Left colon (tissue), 2 donors: Measurements from ENCODE around the gene TCF4. TPM values are rescaled to one million over a fixed set of nuclear protein-coding genes. Genes with fewer than 3 reads are reported as not detected.

Experiments
- ATAC-seq: fragments of 200-7000 bp; cut with Tn5 transposase; one replicate; pipeline ENCODE4 v1.9.1; 2020; ENCODE audit warnings: mild to moderate bottlenecking, moderate library complexity
- DNase-seq, 2 donors: peaks; one replicate each; pipeline ENCODE4 v3.0.0-alpha.2; 2020
- intact Hi-C, 2 donors: fragments of 100-400 bp; cut with DNase I in 1 of 2; cut with micrococcal nuclease in 1 of 2; formaldehyde crosslinking; loops; one replicate each; pipeline versions ENCODE4 v1.11.2 to v1.14.0; 2022; cut with DNase I, micrococcal nuclease
- total RNA-seq, 2 donors: library from RNA; stranded (reverse); fragmentation: NEBNext Ultra II Directional; extraction: Animal tissue kit (Norgen Biotek cat#: 25700); gene quantifications; one replicate each; pipeline ENCODE4 v1.2.1, GENCODE V29; 2021
- donor health status: DM: no; HTN: no; CAD: no.
- donor health status: DM: yes; HTN: yes; CAD: no.

The TCF4 gene
- total RNA-seq, 2 donors from 2014 or later: 12.3 to 30.4 TPM

DNA sequence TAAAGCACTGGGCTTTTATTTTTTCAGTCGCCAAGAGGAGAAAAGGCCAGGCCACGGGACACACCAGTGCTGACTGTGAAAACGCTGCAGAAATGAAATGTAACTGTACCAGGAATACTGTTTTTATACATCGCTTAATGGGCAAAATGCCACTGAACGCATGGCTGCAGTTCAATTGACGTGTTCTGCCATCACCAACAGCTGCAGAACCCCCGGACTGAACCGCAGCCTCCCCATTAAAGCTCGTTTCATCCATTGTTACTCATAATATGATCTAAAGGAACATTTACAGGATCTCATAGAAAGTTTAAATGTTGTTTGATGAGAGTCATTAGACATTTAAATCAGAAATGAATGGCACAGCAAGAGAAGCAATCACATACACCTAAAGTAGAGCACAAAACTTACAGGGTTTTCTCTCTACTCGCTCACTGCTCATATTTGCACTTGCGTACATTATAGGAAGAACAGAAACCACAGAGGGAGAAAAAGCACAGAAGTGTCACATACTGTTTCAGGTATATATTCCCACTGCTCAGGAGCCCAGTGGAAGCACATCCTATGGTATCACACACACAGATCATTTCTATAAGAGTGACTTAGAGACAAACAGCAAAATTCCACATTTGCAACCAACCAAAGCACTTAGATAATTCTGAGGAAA is 35.3 kb downstream of the TCF4 start:
- DNase-seq (no peak), ATAC-seq (no peak)
- intact Hi-C loops: no loop called here

DNA sequence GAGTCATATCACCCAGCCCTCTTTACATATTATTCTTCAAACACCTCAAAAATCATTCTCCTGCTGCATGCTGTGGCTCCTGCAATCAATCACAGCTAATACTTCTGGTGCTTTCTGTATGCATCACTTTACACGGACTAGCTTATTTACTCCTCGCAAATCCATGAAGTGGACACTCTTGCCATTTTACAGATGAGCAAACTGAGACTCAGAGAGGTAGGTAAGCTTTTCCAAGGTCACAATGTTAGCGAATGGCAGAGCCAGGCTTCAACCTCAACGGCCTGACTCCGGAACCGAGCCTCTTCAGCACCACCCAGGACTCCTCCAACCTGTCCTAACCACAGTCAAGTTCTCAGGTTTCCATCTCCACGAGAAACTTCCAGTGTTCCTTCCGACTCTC is 36.8 kb downstream of the TCF4 start:
- no peak for DNase-seq
- no peak for ATAC-seq
- intact Hi-C loops: no loop called here

DNA sequence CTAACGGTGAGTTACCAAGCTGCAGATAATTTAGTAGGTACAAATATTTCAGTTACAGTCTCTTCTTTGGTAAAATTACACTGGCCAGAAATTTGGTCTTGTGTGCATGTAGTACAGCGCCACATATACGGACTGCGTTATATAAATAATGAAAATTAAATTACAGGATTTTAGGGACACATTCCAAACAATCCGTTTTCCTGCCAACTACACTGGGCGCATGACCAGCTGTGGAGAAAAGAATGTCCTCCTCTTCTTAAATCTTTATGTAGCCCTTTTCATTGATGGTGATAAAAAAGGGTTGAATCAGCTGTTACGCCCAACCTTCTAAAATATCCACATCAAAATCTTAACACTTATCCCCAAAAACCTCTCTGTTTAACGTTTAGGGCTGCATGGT is 37.5 kb downstream of the TCF4 start:
- intact Hi-C loops: no loop called here
- DNase-seq (no peak), ATAC-seq (no peak)

DNA sequence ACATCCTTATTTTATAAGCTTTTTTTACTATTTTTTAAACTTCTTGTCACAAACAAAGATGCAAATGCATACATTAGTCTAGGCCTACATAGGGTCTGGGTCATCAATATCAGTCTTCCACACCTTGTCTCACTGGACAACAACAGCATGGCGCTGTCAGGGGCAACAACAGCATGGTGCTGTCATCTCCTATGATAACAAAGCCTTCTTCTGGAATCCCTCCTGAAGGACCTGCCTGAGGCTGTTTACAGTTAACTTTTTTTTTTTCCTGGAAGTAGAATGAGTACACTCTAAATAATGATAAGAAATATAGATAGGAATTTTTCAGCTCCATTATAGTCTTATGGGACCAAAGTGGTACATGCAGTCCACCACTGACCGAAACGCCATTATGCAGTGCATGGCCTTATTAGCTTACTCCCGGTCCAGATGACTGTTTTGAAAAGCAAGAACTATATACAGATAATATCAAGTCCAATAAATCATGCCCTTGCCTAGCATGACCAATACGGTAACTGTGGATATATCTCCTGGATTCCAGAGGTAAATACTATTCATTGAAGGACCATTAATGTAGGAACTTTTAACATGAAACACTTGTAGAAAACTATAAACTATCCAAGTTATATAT is 38.4 kb downstream of the TCF4 start:
- DNase-seq (no peak), ATAC-seq (no peak)
- intact Hi-C loops: no loop called here

DNA sequence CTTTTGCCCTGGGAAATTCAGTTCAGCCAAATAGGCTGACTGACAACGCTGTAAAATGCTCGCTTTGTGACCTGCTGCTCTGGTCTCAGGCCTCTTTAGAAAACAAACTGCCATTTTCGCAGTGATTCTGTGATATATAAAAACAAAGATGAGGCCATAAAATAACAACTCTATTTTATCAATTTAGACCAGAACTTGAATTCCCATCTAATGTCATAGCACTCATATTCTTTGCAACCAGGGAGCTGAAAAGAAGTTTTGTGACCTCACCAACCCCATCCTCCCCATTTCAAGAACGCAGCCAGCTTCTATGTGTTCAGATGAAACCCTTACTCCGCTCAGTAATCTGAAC is 40.3 kb downstream of the TCF4 start:
- ATAC-seq (no peak), DNase-seq (no peak)
- intact Hi-C loops: no loop called here

DNA sequence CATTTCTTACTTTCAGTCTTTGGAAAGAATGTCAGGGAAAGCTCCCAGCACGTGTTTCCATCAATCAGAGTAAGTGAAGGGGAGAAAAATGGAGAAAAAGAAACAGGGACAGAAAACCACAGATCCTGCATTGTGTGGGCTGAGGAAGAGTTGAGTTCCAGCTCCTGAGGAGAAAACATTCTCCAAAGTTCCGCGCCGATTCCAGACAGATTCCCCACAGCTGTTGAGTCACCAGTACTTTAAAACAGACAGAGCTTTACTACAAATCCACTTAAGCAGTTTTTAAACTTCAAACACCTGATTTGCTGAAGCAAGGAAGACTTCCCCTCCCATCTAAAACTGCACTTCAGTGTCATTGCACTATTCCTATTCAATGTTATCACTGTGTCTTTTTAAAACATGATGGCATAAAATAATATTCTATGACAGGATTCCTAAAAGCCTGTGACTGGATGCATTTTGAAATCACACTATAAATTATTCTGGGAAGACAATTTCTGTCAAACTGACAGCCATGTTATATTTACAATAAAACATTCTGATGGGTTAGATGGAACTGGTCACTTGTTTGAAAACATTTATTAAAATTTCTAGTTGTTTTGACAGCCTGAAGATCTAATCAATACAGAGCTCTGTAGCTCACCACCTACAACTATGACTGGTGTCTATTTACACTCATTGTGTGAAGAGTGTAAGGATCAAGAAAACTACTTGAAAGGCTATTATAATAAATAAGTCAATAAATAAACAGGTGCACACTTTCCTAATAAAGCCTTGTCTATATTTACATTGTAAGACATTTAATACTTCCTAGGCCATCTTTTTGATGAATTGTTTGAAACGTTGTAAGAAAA is 40.9 kb downstream of the TCF4 start:
- ATAC-seq (no peak), DNase-seq (no peak)
- intact Hi-C loops: no loop called here

DNA sequence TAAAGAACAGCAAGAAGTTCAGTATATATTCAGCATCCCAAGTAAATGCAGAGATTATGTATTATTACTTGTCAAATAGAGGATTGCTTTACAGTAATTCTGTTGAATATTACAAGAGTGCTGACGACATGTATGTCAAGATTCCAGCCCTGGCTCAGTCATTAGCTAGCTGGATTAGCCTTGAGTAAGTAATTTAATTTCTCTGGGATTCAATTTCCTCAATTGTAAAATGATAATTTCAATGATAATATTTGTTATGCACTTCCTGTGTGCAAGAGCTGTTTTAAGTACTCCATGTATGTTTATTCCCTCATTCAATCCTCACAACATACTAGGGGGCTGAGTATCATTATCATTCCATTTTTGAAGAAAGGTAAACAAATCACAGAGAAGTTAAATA is 44.0 kb downstream of the TCF4 start:
- ATAC-seq (no peak), DNase-seq (no peak)
- intact Hi-C loops: no loop called here

DNA sequence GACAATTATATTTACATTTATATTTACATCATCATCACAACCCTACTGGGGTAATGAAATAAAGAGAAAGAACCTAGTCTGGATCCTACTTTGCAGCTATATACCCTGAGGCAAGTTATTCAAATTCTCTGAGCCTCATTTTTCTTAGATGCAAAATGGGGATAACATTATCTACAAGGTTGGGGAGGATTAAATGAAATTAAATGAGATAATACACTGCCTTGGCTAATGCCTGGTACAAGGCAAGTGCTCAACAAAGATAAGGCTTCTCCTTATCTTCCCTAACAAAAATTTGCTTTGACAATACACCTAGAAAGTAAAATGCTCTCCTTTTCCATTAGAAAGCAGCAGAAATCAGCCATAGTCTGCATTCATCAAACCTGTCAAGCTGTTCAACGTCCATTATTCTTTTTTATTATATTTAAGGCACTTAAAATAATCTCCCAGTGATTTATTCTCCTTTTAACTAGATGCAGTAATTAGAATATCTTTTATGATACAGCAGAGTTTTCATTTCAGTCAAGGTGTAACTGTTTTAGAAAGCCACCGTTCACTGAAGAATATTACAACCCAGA is 44.8 kb downstream of the TCF4 start:
- ATAC-seq (no peak), DNase-seq (no peak)
- intact Hi-C loops: no loop called here

DNA sequence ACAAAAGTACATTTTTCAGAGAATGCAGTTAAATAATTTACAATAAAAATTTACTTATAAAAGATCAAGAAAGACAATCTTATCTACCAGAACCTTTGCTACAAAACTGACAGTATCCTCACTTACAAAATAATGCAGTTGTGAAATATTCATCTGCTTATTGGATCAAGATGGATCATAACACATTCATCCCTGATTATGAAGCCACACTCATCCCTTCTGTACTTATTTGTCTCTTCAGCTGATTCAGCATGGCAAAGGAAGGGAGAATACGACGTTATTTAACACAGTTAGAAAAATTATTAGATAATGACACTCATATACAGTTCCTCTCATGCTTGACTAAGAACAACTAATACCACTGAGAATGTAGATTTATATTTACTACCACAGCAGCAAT is 46.4 kb downstream of the TCF4 start:
- DNase-seq: no peak

DNA sequence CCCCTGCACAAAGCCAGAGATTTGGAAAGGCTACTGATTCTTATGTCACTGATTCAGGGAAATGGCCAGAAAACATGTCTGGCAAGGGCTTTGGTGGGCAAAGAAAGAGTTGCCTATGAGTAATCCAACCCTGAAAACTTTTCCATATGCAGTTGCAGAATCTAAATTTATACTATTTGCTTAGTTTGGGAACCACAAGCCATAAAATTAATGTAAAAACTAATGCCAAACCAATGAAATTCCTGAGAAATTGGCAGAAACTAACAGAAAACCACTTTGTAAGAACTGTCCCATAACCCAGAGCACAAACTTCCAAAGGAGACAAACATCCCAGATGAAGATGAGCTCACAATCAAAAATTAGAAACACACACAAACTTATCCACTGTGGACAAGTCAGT is 48.8 kb downstream of the TCF4 start:
- ATAC-seq: no peak
- intact Hi-C loops: no loop called here
- no peak for DNase-seq

More for the DNA sequence above, 46.4 kb downstream of the TCF4 start:
- no peak for ATAC-seq
- intact Hi-C loops: no loop called here

DNA sequence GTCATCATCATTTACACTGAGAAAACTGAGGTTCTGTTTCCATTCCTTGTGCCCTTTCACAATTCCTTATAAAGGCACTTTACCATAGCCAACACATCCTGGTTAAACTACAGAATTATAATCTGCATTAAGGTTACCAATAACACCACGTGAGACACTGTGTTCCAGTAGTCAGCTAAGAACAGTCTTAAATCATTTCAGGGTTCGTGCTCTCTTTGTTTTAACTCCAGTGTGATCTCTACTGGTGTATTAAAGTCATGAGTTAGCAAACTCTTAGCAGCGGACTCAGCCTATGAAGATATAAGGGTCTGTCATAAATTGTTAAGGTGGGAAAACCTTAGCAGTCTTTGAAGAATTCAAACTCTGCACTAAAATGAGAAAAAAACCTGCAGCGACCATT is 53.0 kb downstream of the TCF4 start:
- DNase-seq (no peak), ATAC-seq (no peak)
- intact Hi-C loops: no loop called here

DNA sequence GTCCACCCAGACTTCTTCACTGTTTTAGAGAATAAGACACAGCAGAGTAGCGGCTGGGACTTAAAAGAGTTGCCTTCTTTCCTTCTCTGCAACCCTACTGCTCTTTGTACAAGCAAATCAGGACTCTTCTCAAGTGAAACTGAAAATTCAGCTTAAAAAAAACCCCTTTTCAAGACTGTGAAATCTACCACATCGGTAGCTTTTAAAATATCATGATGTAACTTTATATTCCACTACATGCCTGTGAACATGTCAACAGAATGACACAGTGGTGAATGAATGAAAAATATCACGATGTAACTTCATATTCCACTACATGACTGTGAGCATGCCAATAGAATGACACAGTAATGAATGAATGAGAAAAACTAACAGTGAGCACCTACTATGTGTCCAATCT is 53.4 kb downstream of the TCF4 start:
- intact Hi-C loops: no loop called here
- DNase-seq (no peak), ATAC-seq (no peak)

DNA sequence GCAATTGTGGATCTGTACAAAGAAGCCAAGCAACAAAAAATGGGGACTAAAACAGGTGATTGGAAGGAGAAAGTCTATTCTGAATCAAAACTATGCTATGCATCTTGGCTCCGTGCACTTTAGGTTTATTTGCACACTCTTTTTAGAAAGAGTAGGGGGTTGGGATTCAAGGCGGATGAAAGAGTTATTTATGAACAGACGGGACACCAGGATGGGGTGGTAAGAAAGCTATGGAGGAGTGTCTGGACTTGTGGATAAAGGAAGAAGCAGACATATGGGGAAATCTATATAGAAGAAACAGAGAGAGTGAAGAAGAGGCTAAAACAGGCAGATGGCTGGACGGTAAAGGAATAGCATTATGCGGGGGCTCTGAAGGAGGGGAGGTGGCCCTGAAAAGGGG is 57.8 kb downstream of the TCF4 start:
- ATAC-seq (no peak), DNase-seq (no peak)
- intact Hi-C loops: no loop called here

DNA sequence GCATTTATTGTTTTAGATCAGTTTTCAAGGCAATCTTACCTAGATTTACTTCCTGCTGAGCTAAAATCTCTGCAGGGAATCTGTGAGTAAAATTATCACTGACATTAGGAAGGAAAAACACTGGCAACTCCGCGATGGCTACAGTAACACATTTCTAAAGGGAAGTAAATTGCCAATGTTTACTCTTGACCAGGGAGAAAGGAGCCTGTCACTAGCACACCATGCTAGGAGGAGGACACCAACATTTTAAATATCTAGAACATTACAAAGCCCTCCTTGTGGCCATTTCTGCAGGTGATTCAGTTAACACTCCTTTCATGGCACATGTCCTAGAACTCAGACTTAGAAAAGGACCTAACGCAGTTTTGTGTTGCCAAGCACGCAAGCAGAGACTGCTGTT is 58.4 kb downstream of the TCF4 start:
- intact Hi-C loops: no loop called here
- DNase-seq: no peak
- ATAC-seq: no peak

DNA sequence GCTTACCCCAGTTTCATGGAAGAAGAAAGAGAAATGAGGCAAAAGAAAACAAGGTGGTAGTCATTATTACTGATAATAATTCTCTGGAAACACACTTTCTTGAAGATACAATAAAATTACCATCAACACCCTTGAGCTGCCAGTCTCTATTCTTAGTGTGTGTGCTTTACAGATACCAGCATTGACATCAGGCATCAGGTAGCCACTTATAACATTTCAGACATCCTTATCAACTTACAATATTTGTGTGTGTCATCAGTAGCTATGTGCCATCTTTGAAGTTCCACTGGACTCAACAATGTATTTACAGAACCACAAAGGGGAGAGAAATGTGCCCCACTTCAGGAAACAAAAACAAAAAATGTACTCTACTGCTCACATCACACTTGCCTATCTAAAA is 62.1 kb downstream of the TCF4 start:
- intact Hi-C loops: no loop called here
- ATAC-seq: no peak
- no peak for DNase-seq

DNA sequence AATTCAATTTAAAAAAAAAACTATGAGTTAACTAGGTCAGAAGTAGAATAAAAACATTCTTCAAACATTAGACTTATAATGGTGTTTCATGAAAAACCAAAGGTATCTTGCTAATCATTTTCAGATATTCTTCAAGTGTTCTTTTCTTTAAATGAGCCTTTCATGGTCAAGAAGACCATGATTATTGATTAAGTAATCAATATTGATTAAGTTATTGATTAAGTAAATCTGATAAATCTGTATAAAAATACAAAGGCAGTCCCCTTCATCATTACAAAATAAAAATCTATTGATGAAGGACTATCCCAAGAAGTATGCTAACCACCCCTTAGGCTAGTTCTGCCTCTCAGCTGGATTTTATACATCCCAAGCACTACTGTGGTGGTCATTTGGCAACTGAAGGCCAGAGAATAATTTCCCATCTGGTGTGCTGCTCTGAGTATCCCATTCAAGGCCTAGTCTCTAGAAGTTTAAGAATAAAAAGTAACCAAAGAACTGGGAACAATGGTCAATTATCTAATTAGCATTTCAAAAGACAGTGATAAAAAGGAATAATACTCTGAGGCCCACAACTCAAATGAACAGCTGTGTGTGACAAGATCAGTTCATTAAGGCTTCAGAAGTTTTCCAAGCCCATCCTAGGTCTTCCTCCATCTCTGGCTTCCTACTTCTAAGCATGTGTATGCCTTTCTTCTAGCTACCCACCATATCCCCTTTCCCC is 63.5 kb downstream of the TCF4 start:
- no peak for ATAC-seq
- intact Hi-C loops: no loop called here
- DNase-seq: no peak

DNA sequence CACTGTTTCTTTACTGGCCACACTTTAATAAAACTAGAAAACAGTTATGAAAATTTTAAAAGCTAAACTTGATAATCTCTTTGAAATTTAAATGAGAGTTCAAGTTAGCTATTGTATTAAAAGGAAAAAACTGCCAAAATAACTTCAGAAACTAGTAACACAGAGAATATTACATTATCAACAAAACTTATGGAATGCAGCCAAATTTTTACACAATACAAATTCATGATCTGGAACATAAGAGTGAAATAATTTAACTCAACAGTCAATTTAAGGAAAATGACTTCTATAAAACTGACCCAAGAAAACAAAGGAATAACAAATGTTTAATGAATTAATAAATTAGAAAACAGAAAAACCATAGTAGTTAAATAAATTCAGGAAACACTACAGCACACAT is 65.0 kb downstream of the TCF4 start:
- intact Hi-C loops: no loop called here
- DNase-seq (no peak), ATAC-seq (no peak)

DNA sequence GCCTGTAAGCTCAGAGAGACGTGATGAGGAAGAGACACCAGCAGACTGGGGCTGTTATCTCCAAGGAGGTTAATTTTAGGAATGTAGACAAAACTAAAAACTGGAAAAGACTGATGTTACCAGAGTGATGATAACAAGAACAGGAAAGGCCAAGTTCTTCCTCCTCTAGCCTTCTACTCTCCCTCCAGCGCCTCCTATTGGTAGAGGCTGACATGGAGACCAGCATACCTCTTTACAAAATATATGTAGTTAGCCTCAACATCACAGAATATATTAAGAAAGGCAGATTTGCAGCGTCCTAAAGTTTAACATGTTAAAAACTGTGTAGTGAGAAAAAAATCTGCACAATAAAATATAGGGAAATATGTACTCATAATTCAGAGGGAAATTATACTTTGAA is 66.0 kb downstream of the TCF4 start:
- intact Hi-C loops: no loop called here
- no peak for ATAC-seq
- DNase-seq: peak in 1 of 2 donors; percentile 18

DNA sequence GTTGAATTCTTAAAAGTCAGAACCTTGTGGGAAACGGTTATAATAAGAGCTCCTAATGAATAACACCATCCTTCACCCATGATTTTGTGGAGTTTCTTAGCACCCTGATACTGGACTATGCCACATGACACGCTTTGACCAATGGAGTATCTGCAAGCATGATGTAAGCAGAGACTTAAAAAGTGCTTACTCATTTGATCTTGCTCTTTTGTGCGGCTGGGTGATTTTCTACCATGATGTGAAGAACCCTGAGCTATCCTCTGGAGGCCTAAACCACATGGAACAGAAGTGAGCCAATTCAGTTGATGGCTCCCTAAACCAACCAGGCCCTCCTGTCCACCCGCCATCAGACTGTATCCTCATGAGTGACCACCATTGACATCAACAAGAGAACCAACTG is 70.9 kb downstream of the TCF4 start:
- intact Hi-C loops: no loop called here
- no peak for ATAC-seq

More for the DNA sequence above, 70.9 kb downstream of the TCF4 start:
- no peak for DNase-seq
